Erythroblast (primary cell): ENCODE measurements around the gene DDX31.

Source experiments
- DNase-seq, 2 experiments: peaks; one replicate each; lab custom pipeline; 2025; lab: John Stamatoyannopoulos, UW
- GATA1 ChIP-seq: IDR thresholded peaks from 2 replicates; pipeline ENCODE4 v1.6.1; 2011; ENCODE audit warnings: low read depth, mild to moderate bottlenecking, control low read depth, low read length, moderate library complexity
- POLR2A ChIP-seq: IDR thresholded peaks from 2 replicates; pipeline ENCODE4 v1.6.1; 2011; ENCODE audit warnings: mild to moderate bottlenecking, low read length

The DDX31 gene

GRCh38 chr9:132662152-132662945 lies 7.4 kb downstream of the DDX31 start:
- DNase-seq, result no peak
- no peak for TF ChIP-seq POLR2A
- no peak for TF ChIP-seq GATA1

GRCh38 chr9:132656299-132656698 lies 13.5 kb downstream of the DDX31 start:
- no peak for DNase-seq
- TF ChIP-seq POLR2A (no peak), GATA1 (no peak)

DNA sequence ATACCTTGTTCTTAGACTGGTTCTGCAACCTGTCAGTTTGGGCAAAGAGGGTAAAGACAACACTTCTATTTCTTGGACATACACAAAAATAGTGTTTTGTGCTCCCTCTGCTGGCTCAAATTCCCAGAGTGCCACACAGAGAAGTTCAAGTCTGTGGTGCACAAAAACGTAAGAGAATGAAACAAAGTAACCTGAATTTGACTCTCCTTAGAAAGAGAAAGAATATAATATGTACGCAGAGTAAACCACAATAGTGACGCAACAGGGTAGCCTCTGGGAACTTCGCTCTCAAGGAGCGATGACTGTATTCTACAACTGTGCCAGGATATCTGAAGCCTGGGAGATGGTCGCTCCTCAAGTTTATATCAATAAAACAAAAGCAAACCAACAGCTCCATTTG lies 18.5 kb downstream of the DDX31 start:
- TF ChIP-seq GATA1 (no peak), POLR2A (no peak)
- peak; percentile 6 to 23 for DNase-seq

GRCh38 chr9:132648685-132649084 lies 21.1 kb downstream of the DDX31 start:
- TF ChIP-seq POLR2A (no peak), GATA1 (no peak)
- DNase-seq, result no peak

DNA sequence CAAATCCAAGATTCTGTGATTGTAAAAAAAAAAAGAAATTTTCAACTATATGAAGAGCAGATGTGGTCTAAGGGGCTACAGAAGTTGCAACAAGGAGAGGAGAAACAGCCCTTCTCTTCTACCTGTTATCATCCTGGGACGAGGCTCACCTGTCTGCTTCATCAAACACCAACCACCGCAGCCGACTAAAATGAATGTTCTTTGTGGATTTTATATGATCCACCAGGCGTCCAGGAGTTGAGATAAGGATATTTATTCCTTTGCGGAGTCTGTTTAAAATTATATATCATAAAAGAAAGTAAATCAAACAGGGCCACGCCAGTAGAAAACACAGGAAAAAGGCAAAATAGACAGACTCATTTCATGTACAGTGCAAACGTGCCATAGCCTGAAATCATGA lies 21.5 kb downstream of the DDX31 start:
- TF ChIP-seq GATA1, result no peak
- no peak for TF ChIP-seq POLR2A
- no peak for DNase-seq

- no peak for TF ChIP-seq GATA1
- TF ChIP-seq POLR2A, result no peak
- no peak for DNase-seq
These were observed 22.0 kb downstream of the DDX31 start for GRCh38 chr9:132647806-132648205.

GRCh38 chr9:132647355-132647754 lies 22.4 kb downstream of the DDX31 start:
- TF ChIP-seq POLR2A (no peak), GATA1 (no peak)
- DNase-seq, result no peak

- DNase-seq, result no peak
- TF ChIP-seq POLR2A (no peak), GATA1 (no peak)
These were observed 23.1 kb downstream of the DDX31 start for GRCh38 chr9:132646726-132647125.

DNA sequence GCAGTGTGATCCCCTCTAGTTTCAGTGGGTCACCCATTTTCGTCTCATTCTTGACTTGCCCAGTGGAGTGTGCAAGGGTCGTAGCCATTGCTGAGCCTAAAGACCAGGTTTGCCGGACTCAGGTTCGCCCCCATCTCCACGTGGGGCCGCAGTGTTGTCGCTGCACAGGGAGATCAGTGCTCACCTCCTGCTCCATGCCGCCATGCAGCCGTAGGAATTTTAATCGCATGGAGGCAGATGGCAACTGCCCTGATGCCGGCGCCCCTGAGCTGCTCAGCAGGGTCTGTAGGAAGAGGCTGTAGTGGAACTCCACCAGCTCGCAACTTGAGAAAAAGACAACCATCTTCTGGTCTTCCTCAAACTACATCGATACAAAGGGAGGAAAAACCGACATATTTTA lies 24.1 kb downstream of the DDX31 start:
- no peak for DNase-seq
- TF ChIP-seq POLR2A (no peak), GATA1 (no peak)

GRCh38 chr9:132645306-132645705 lies 24.5 kb downstream of the DDX31 start:
- no peak for DNase-seq
- TF ChIP-seq POLR2A (no peak), GATA1 (no peak)

DNA sequence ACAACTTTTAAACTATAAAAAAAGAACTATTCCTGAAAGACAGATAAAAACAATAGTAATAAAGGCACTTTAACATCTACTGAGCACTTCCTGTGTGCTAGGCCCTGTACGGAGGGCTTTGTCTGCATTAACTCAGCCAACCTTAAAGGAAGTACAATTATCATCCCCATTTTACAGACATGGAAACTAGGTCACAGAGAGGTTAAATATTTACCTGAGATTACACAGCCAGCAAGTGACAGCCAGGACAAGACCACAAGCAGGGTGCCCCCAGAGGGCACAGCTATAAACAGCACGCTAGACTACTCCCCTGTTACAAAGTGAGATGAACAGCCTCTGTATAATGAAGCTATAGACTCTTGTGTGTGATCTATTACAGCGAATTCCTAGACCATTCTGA lies 25.5 kb downstream of the DDX31 start:
- TF ChIP-seq GATA1 (no peak), POLR2A (no peak)

DNA sequence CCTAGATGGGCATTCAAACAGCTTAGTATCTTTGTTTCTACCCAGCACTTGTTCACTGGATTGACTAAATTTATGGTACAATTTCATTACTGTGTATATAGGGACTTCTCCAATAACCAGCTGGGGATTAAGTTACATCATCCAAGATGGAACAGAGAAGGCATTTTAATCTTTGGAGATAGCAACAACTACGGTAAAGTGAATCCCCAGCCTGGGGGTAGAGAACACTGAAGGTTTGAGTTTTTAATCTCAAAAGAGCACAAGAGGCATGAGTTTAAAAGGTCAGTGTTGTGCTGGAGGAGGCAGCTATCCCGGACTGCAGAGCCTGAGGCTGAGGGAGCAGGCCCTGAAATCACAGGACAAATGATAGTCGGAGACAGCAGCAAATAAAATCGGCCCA lies 28.6 kb downstream of the DDX31 start:
- TF ChIP-seq POLR2A (no peak), GATA1 (no peak)
- DNase-seq, result no peak

More for the DNA sequence above, 25.5 kb downstream of the DDX31 start:
- peak; percentile 8 to 22 for DNase-seq

GRCh38 chr9:132639322-132639721 lies 30.5 kb downstream of the DDX31 start:
- TF ChIP-seq POLR2A (no peak), GATA1 (no peak)
- no peak for DNase-seq

DNA sequence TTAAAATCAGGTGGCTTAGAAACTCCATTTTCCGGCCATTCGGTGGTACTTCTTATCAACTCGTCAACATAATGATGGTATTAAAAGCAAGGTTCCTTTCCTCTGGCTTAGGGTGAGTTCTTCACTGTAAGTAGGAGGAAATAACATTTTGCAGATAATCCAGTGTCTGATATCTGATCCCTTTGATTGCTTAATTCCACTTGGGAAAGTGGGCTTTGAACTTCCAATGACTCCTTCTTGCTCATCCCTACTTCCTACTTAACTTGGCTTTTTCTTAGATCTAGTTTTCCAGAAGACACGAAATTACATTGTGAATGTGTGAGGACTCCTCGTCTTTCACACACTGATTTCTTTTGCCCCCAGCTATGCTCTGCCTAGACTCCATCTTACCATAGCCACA lies 31.5 kb downstream of the DDX31 start:
- TF ChIP-seq POLR2A (no peak), GATA1 (no peak)

GRCh38 chr9:132637801-132638200 lies 32.0 kb downstream of the DDX31 start:
- DNase-seq, result no peak
- no peak for TF ChIP-seq GATA1
- TF ChIP-seq POLR2A, result no peak

More for the DNA sequence above, 31.5 kb downstream of the DDX31 start:
- no peak for DNase-seq
